ENCODE results near the gene GALNT7. TPM values are rescaled to one million over a fixed set of nuclear protein-coding genes. Genes with fewer than 3 reads are reported as not detected.

GALNT7 gene
- total and polyA plus RNA-seq, 8 donors, result 25.2 to 51.1 (median 37.4) TPM

DNA sequence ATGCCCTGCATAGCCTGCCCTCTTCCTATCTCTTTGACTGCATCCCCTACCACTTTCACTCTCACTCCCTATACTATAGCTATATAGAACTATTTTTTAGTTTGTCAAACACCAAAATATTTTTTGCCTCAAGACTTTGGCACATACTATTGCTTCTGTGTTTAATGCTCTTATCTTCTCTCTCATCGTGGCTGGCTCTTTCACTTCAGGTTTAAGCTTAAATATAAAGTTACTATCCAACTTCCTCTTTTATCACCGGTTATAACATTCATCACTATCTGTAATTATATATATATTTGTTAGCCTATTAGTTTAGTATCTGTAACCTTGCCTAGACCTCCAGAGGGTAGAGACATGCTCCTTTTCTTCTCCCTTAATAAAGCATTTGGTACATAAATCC, 177.0 kb downstream of the GALNT7 start:
- Histone ChIP-seq H3K27me3 (no peaks in the 10 kb centered on the region), H3K9me3 (no peaks in the 10 kb centered on the region), H3K36me3 (no peaks in the 10 kb centered on the region), H3K4me3 (no peak overlapping the region), H3K27ac (no peak overlapping the region), H3K4me1 (no peaks in the 10 kb centered on the region)
- DNase-seq (no peak), ATAC-seq (no peak)
- TF ChIP-seq, protein P1, sequence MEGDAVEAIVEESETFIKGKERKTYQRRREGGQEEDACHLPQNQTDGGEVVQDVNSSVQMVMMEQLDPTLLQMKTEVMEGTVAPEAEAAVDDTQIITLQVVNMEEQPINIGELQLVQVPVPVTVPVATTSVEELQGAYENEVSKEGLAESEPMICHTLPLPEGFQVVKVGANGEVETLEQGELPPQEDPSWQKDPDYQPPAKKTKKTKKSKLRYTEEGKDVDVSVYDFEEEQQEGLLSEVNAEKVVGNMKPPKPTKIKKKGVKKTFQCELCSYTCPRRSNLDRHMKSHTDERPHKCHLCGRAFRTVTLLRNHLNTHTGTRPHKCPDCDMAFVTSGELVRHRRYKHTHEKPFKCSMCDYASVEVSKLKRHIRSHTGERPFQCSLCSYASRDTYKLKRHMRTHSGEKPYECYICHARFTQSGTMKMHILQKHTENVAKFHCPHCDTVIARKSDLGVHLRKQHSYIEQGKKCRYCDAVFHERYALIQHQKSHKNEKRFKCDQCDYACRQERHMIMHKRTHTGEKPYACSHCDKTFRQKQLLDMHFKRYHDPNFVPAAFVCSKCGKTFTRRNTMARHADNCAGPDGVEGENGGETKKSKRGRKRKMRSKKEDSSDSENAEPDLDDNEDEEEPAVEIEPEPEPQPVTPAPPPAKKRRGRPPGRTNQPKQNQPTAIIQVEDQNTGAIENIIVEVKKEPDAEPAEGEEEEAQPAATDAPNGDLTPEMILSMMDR (IDR thresholded peaks at IDR 0.05), result no peak
- intact Hi-C loops (cut with DNase I), result no loop called here

DNA sequence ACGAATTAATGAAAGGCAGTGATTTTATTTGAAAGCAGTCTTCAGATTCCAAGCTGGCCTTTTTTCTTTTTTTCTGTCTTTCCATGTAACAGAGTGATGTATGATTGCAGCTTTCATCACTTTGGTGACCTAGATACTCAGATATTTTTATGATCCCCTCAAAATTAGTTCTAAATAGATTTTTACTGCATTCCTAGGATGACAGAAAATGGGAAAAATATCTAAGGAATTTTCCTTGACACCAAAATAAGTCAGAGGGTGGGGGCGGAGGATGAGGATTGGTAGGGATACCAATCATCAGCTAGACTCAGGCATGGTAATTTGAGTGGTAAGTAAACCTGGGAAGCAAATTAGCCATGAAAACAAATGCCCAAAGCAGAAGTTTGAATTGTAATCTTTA, 177.5 kb downstream of the GALNT7 start:
- no peak for DNase-seq

DNA sequence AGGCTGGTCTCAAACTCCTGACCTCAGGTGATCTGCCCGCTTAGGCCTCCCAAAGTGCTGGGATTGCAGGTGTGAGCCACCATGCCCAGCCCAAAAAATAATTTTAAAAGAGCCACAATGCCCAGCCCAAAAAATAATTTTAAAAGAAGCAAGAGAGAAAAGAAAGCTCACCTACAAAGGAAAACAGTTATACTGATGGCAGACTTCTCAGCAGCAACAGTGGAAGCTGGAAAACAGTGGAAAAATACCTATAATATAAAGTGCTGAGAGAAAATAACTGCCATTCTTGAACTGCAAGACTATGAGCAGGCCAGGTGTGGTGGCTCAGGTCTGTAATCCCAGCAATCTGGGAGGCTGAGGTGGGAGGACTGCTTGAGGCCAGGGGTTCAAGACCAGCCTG, 178.9 kb downstream of the GALNT7 start:
- intact Hi-C loops (cut with DNase I), result no loop called here
- DNase-seq (no peak), ATAC-seq (no peak)
- Histone ChIP-seq H3K36me3 (no peaks in the 10 kb centered on the region), H3K4me3 (no peak overlapping the region), H3K27ac (no peak overlapping the region), H3K4me1 (no peaks in the 10 kb centered on the region), H3K9me3 (no peaks in the 10 kb centered on the region), H3K27me3 (no peaks in the 10 kb centered on the region)
- TF ChIP-seq, protein P1 (IDR thresholded peaks at IDR 0.05), result no peak

More for the DNA sequence above, 177.5 kb downstream of the GALNT7 start:
- H3K4me3 ChIP-seq, result no peak overlapping the region
- H3K27me3 ChIP-seq, result no peaks in the 10 kb centered on the region
- ATAC-seq, result no peak
- no peaks in the 10 kb centered on the region for H3K9me3 ChIP-seq
- H3K36me3 ChIP-seq, result no peaks in the 10 kb centered on the region
- H3K27ac ChIP-seq, result no peak overlapping the region
- H3K4me1 ChIP-seq, result no peaks in the 10 kb centered on the region
- intact Hi-C loops (cut with DNase I), result no loop called here
- TF ChIP-seq, protein P1 (IDR thresholded peaks at IDR 0.05), result no peak

DNA sequence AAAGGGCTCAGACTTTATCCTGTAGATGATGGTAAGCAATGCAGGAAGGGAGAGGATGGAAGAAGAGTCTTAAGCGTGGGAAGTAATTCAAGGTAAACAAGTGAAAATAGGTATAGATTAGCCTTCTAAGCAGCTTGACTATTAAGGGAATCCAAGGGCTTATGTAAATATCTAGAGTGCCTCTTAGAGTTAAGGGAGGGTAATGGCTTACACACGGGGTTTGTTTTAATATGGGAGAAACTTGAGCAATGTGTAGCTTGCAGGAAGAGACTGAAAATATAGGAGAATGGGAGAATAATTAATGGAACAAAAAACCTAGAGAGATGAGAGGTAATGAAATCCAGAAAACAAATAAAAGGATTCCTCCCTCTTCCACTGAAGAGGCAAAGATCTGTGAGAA, 189.3 kb downstream of the GALNT7 start:
- DNase-seq, result no peak
- ATAC-seq, result peak; percentile 90
- H3K36me3 ChIP-seq, result no peaks in the 10 kb centered on the region

DNA sequence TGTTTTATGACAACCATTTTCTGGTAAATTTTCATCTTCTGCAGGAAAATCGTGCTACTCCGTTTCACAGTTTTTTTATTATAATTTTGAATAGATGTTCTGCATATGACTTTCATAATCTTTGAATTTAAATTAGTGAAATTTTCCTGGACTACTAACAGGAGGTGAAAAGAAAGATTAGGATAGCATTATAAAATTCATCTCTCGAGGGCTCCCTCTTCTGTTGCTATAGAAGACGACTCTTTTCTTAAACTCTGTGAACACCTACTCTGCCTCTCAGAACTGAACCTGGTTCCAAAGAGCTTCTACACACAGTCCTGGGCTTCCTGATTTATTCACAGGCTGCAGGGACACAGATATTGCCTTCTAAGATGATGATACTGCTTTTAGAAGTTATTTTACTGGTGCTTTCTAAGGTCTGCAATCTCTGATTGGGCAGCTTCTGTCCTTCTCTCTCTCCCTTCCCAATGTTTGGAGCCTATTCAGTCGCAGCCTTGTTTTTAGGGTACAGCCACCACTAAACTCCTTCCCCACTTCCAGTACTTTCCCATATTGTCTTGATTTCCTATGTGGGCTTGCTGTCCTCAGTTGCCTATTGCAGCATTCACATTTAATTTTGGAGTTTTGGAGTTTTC, 192.1 kb downstream of the GALNT7 start:
- Histone ChIP-seq H3K27ac (no peak overlapping the region), H3K27me3 (no peaks in the 10 kb centered on the region), H3K36me3 (no peaks in the 10 kb centered on the region), H3K4me3 (no peak overlapping the region), H3K4me1 (no peaks in the 10 kb centered on the region), H3K9me3 (no peaks in the 10 kb centered on the region)
- TF ChIP-seq, protein P1 (IDR thresholded peaks at IDR 0.05), result no peak
- ATAC-seq (peak; percentile 19), DNase-seq (no peak)
- intact Hi-C loops (cut with DNase I), result no loop called here

More for the DNA sequence above, 189.3 kb downstream of the GALNT7 start:
- H3K4me3 ChIP-seq, result no peak overlapping the region
- TF ChIP-seq, protein P1 (IDR thresholded peaks at IDR 0.05), result no peak
- H3K4me1 ChIP-seq, result no peaks in the 10 kb centered on the region
- no peaks in the 10 kb centered on the region for H3K27me3 ChIP-seq
- intact Hi-C loops (cut with DNase I), result no loop called here
- no peaks in the 10 kb centered on the region for H3K9me3 ChIP-seq
- H3K27ac ChIP-seq, result no peak overlapping the region
